Measurements from ENCODE around the gene MYL2. TPM values are rescaled to one million over a fixed set of nuclear protein-coding genes. Genes with fewer than 3 reads are reported as not detected.

The MYL2 gene
- total and polyA plus RNA-seq, 2 donors from 2014 or later = 4.4 TPM; not detected in 1

DNA sequence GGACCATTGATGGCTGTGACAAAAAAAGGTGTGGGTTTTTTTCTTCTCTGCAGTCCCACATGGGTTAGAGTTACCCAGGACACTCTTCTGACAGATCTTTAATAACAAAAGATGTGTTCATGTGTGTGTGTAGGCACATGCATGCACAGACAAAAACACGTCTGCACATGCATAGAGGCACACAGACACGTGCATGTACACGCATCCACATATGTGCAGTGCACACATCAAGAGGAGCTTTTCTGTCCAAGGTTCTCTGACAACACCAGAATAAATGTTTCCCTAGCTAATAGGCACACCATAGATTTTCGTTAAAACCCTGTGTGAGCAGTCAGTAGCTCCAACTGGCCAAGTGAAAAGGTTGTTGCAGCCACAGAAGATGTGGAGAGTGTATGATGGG is 2.8 kb upstream of the MYL2 start:
- Histone ChIP-seq H3K4me1 (ENCODE audit: control insufficient read depth in 2 of 3, insufficient read depth in 2 of 3, low read depth in 1 of 3, low read length in 3 of 3) (no peaks in the 10 kb centered on the region), H3K9me3 (ENCODE audit: control insufficient read depth in 2 of 3, insufficient read depth in 1 of 3, low read length in 3 of 3) (no peaks in the 10 kb centered on the region), H3K4me3 (ENCODE audit: low read length in 3 of 3) (no peak overlapping the region), H3K27ac (ENCODE audit: low read depth in 2 of 2, low read length in 2 of 2) (no peak overlapping the region), H3K36me3 (ENCODE audit: control insufficient read depth in 2 of 3, insufficient read depth in 3 of 3, low read length in 3 of 3) (no peaks in the 10 kb centered on the region), H3K27me3 (ENCODE audit: control insufficient read depth, insufficient read depth, low read length) (no peaks in the 10 kb centered on the region), H3K9ac (ENCODE audit: low read length in 3 of 3) (no peak overlapping the region)
- DNase-seq = no peak
- intact Hi-C loops (cut with DNase I) = no loop called here
- no peak for TF ChIP-seq CTCF (IDR thresholded peaks at IDR 0.05; ENCODE audit: borderline replicate concordance, extremely low read depth, insufficient read depth)
- FAIRE-seq = no peak

- intact Hi-C loops (cut with DNase I) = no loop called here
- peak in 1 of 5 donors; percentile 26 for DNase-seq
- no peak for TF ChIP-seq CTCF (IDR thresholded peaks at IDR 0.05; ENCODE audit: borderline replicate concordance, extremely low read depth, insufficient read depth)
- H3K9me3 ChIP-seq (ENCODE audit: control insufficient read depth in 2 of 3, insufficient read depth in 1 of 3, low read length in 3 of 3) = no peaks in the 10 kb centered on the region
- no peak overlapping the region for H3K9ac ChIP-seq (ENCODE audit: low read length in 3 of 3)
- H3K36me3 ChIP-seq (ENCODE audit: control insufficient read depth in 2 of 3, insufficient read depth in 3 of 3, low read length in 3 of 3) = no peaks in the 10 kb centered on the region
- no peak overlapping the region for H3K4me3 ChIP-seq (ENCODE audit: low read length in 3 of 3)
- no peak for FAIRE-seq
- H3K27me3 ChIP-seq (ENCODE audit: control insufficient read depth, insufficient read depth, low read length) = no peaks in the 10 kb centered on the region
- no peak overlapping the region for H3K27ac ChIP-seq (ENCODE audit: low read depth in 2 of 2, low read length in 2 of 2)
- H3K4me1 ChIP-seq (ENCODE audit: control insufficient read depth in 2 of 3, insufficient read depth in 2 of 3, low read depth in 1 of 3, low read length in 3 of 3) = no peaks in the 10 kb centered on the region
Measured at GRCh38 chr12:110922652-110923051, 2.3 kb upstream of the MYL2 start.

DNA sequence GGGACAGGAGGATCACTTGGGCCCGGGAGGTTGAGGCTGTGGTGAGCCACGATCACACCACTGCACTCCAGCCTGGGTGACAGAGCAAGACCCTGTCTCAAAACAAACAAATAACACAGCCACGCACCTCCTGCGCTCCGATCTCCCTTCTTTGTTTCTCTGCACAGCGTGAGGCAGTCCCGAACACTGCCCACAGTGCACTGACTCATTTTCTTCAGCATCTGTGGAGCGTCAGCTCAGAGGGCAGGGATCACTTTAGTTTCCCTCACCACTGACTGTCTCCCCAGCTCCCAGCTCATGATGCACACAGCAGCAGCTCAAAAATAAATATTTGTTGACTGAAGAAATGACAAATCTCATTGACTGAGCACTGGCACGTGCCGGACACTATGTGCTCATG is 883 bp upstream of the MYL2 start:
- intact Hi-C loops (cut with DNase I) = no loop called here
- Histone ChIP-seq H3K27me3 (ENCODE audit: control insufficient read depth, insufficient read depth, low read length) (no peaks in the 10 kb centered on the region), H3K4me3 (ENCODE audit: low read length in 3 of 3) (no peak overlapping the region), H3K27ac (ENCODE audit: low read depth in 2 of 2, low read length in 2 of 2) (no peak overlapping the region), H3K9me3 (ENCODE audit: control insufficient read depth in 2 of 3, insufficient read depth in 1 of 3, low read length in 3 of 3) (no peaks in the 10 kb centered on the region), H3K4me1 (ENCODE audit: control insufficient read depth in 2 of 3, insufficient read depth in 2 of 3, low read depth in 1 of 3, low read length in 3 of 3) (no peaks in the 10 kb centered on the region), H3K9ac (ENCODE audit: low read length in 3 of 3) (no peak overlapping the region), H3K36me3 (ENCODE audit: control insufficient read depth in 2 of 3, insufficient read depth in 3 of 3, low read length in 3 of 3) (no peaks in the 10 kb centered on the region)
- no peak for TF ChIP-seq CTCF (IDR thresholded peaks at IDR 0.05; ENCODE audit: borderline replicate concordance, extremely low read depth, insufficient read depth)
- peak in 1 of 5 donors; percentile 14 for DNase-seq
- FAIRE-seq = no peak

- no peaks in the 10 kb centered on the region for H3K9me3 ChIP-seq (ENCODE audit: control insufficient read depth in 2 of 3, insufficient read depth in 1 of 3, low read length in 3 of 3)
- H3K4me3 ChIP-seq (ENCODE audit: low read length in 3 of 3) = no peak overlapping the region
- no peak for DNase-seq
- no peaks in the 10 kb centered on the region for H3K4me1 ChIP-seq (ENCODE audit: control insufficient read depth in 2 of 3, insufficient read depth in 2 of 3, low read depth in 1 of 3, low read length in 3 of 3)
- H3K27me3 ChIP-seq (ENCODE audit: control insufficient read depth, insufficient read depth, low read length) = no peaks in the 10 kb centered on the region
- TF ChIP-seq CTCF (IDR thresholded peaks at IDR 0.05; ENCODE audit: borderline replicate concordance, extremely low read depth, insufficient read depth) = no peak
- H3K27ac ChIP-seq (ENCODE audit: low read depth in 2 of 2, low read length in 2 of 2) = no peak overlapping the region
- intact Hi-C loops (cut with DNase I) = no loop called here
- no peak for FAIRE-seq
- no peak overlapping the region for H3K9ac ChIP-seq (ENCODE audit: low read length in 3 of 3)
- no peaks in the 10 kb centered on the region for H3K36me3 ChIP-seq (ENCODE audit: control insufficient read depth in 2 of 3, insufficient read depth in 3 of 3, low read length in 3 of 3)
Measured at GRCh38 chr12:110919720-110920119, 659 bp downstream of the MYL2 start.
